NCI-H1105 treated with DMSO at 0.1 percent for 48 hours (cell line): ENCODE measurements around the gene LIPN.
"Not testable (repeated sequence)": the region's sequence is repeated elsewhere in the genome, so short reads cannot be mapped to it uniquely, and the experiment has no call there.

Experiments used
- DNase-seq: peaks from one replicate; lab custom pipeline; 2025; lab: John Stamatoyannopoulos, UW

Gene LIPN

DNA sequence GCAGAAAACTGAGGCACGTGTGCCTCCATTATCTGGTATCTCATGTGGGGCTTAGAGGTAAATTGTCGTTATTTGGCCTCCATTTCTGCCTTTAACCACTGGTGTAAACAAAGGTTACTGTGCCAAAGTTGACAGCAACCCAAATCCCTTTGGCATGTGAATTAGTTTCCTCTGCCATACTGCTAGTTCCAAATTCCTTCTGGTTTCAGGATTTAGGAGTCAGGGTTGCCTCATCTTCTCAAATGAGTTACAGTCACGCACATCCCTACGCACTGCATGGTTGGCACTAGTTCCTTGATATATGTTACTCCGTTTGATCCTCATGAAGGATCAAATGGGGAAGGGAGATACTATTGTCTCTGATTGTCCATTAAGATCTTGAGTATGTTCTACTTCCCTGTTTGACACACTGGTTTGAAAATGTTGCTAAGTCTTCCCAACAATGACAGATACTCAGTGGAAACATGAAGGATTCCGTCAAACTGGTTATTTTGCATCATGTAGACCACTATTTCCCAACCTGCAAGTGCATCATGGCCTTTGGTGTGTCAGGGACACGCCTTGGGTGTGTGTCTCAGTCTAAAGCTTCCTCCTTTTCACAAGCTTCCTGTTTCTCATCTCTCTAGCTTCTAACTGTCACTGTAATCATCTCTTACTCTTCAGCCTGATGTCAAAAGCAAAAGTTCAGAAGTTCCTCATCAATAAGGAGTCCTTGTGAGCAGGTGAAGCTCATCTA lies at the start of gene LIPN:
TSS of gene LIPN (plus strand) at position 655 of the 736 bp plus-strand sequence. CDS start 1,386 bp downstream, outside the sequence.
- DNase-seq = no peak

GRCh38 chr10:88715517-88715916 lies 44.3 kb upstream of the LIPN start:
- DNase-seq = no peak

DNA sequence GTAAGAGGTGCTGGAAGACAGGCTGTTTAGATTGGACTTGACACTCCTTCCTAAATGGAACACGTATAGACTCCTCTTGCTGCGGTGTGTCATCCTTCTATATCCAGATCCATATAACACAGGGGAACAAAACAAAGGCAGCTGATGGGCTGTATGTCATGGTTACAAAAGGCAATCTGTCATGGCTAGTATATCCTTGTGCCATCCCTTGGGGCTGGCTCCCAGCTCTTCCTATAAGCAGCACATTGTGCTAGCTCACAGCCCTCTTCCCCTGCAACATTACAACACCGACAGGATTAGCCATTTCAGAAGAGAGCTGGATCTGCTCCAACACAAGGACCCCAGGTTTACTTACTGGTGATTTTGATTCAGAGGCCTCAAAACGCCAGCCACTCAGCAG lies 38.4 kb upstream of the LIPN start:
- no peak for DNase-seq

GRCh38 chr10:88725798-88726197 lies 34.0 kb upstream of the LIPN start:
- DNase-seq = no peak

- no peak for DNase-seq
Observed at GRCh38 chr10:88728107-88728763, 31.6 kb upstream of the LIPN start.

DNA sequence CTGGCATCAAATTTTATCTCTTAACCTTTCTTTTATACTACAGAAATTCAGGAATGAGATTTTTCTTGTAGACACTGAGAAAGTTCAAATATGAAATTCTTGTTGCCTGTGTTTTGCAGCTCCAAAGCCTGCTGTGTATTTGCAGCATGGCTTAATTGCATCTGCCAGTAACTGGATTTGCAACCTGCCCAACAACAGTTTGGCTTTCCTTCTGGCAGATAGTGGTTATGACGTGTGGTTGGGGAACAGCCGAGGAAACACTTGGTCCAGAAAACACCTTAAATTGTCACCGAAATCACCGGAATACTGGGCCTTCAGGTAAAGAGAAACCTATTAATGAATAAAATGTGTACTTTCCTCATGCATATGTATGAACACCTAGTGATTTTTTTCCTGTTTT lies 29.0 kb upstream of the LIPN start:
- DNase-seq = no peak

GRCh38 chr10:88731296-88731695 lies 28.5 kb upstream of the LIPN start:
- DNase-seq = no peak

GRCh38 chr10:88733215-88733614 lies 26.6 kb upstream of the LIPN start:
- DNase-seq = no peak

GRCh38 chr10:88735661-88736060 lies 24.2 kb upstream of the LIPN start:
- DNase-seq = no peak

- DNase-seq = not testable (repeated sequence)
Observed at GRCh38 chr10:88741921-88742320, 17.9 kb upstream of the LIPN start.

GRCh38 chr10:88742448-88742847 lies 17.4 kb upstream of the LIPN start:
- no peak for DNase-seq

GRCh38 chr10:88744002-88744401 lies 15.8 kb upstream of the LIPN start:
- DNase-seq = no peak

DNA sequence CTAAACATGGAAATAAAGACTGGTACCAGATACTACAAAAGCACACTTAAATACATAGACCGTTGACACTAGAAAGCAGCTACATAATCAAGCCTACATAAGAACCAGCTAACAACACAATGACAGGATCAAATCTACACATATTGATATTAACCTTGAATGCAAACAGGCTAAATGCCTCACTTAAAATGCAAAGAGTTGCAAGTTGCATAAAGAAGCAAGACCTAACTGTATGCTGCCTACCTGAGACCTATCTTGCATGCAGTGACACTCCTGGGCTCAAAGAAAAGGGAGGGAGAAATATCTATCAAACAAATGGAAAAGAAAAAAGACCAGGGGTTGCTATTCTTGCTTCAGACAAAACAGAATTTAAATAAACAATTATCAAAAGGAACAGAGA lies 14.2 kb upstream of the LIPN start:
- DNase-seq = no peak

DNA sequence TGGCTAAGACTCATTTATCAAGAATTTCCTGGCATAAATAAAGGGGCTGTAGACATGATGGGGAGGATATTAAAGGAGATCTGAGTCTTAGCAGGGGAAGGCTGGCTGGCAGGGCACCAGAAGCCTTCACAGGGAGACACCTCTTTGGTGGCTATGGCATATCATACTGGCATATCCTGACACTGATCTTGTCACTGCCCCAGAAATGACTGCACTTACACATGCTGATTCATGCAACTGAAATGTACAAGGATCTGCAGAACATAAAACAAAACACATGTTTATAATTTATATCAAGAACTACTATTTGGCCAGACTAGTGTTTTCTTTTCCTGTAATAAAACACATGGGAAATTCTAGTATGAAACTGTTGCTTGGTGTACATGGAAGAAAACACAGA lies 5.5 kb upstream of the LIPN start:
- no peak for DNase-seq

DNA sequence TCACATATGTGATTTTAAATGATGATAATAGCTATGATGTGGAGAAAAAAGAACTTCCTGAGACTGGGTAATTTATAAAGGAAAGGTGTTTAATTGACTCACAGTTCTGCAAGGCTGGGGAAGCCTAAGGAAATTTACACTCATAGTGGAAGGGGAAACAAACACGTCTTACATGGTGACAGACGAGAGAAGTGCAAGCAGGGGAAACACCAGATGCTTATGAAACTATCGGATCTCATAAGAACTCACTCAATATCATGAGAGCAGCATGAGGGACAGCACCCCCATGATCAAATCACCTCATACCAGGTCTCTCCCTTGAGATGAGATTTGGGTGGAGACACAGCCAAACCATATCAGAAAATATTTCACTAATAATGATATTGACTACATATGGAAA lies 4.1 kb upstream of the LIPN start:
- no peak for DNase-seq

- no peak for DNase-seq
Observed at GRCh38 chr10:88756660-88757059, 3.2 kb upstream of the LIPN start.

DNA sequence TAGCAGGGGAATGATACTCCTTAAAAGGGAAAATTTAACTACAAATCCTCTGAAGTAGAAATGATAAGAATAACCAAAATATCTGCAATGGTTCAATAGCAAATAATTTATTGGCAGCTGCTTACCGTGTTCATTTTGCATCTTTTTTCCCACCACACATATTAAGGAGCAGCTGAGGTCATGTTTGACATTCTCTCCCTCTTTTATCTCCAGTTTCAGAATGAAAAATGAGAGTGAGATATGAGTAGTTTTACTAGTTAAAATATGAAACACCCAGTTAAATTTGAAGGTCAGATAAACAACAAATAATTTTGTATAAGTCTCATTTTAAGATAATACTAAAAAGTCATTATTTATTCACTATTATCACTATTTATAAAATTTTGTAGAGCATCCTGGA lies 3.1 kb downstream of the LIPN start:
- DNase-seq = no peak

DNA sequence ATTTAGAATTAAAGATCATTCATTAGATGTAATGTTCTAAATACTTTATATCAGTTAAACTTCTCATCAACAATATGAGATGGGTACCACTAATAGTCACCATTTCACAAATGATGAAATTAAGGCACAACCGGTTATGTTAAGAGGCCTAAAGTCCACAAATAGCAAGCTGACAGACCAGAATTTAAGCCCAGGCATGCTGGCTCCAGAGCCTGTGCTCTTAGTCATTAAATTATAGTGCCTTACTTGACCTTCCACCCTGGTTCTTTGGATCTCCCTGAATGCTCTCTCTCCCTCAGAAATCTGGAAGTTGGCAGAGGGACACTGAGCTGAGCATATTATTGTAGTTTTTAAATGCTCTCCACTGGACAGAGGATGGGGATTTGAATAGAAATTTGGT lies 3.6 kb downstream of the LIPN start:
- no peak for DNase-seq

DNA sequence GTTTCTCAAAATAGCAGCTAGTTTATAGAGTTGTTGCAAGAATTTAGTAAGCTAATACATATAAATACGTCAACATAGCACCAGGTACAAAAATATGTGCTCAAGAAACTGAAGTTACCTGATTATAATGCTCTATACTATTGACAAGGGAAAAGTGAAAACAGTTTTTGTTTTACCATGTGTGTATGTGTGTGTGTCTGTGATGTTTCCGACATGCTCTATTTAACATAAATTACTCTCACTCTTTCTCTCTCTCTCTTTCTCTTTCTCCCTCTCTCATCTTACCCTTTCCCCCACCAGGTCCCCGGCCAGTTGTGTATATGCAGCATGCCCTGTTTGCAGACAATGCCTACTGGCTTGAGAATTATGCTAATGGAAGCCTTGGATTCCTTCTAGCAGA lies 4.3 kb downstream of the LIPN start:
- no peak for DNase-seq

DNA sequence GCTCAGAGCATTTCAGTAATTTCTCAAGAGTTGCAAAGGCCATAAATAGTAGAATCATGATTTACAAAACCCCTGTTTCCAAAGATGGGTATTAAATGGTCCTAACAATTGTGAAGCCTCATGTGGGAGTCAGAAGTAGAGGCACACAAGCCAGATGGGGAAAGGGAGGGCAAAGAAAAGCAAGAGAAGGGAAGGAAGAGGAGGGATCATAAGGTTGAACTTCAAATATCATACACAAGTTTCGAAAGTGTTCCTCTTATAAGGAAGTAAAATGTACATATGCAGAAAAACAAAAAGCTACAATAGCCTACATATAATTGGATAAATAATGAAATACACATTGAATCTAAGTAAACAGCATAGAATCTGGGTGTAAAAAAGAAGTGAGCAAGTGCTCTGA lies 6.0 kb downstream of the LIPN start:
- DNase-seq = no peak

GRCh38 chr10:88769384-88769783 lies 9.6 kb downstream of the LIPN start:
- DNase-seq = no peak

DNA sequence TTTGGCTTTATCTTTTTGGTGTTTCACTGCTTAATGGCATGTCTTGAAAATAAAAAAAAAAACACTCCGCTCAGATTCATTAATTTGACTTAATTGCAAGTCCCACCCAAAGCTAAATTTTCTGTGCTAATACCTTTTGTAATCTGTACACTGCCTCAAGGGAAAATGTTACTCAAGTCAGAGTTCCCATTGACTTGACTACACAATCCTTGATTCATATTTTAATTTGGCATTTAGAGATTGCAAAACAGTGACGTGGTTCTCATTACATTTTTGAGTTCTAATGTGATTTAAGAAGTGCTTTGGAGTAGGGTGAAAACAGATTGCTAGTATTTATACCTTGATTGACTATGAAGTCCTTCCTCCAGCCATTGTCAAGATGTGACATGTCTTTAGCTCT lies 21.4 kb downstream of the LIPN start:
- no peak for DNase-seq

DNA sequence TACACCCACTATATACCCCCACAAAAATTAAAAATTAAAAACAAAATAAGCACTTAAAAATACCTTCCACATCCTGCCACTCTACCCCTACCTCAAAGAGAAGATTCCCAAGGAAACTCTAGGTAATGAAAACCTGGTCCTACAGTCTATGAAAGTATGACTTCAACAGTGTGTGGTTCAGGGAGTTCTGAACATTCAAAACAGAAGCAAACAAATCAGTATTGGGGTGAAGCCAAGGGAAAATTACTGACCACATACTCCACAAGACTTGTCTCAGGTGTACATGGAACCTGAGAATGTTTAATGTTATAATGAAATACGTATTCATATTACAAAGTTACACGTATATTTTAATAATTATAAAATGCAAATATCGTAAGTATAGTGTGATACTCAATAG lies 22.4 kb downstream of the LIPN start:
- no peak for DNase-seq

DNA sequence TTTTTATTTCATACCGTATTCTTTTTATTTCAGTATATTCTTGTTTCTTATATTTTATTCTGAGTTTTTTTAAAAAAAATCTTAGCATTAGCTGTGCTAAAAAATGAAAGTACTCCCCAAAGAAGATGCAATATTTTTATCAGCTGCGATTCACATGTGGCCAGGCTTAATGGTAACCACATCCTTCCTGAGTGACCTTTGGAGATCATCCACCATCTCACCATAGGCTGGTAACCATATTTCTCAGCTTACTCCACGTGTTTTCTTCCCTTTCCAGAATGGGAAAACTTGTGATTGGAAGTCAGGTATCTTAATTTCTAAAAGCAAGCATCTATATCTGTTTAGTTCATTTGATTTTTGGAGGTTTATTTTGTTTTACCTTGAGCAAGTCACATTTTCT lies 23.9 kb downstream of the LIPN start:
- no peak for DNase-seq
